Measurements from ENCODE around the gene PLA2G2A. TPM values are rescaled to one million over a fixed set of nuclear protein-coding genes. Genes with fewer than 3 reads are reported as not detected.
A peak's percentile ranks its signal among the peaks of the same experiment; 100 is the strongest.

PLA2G2A gene
- total and polyA plus RNA-seq, 12 donors, result 2.8 to 593 (median 40.9) TPM

DNA sequence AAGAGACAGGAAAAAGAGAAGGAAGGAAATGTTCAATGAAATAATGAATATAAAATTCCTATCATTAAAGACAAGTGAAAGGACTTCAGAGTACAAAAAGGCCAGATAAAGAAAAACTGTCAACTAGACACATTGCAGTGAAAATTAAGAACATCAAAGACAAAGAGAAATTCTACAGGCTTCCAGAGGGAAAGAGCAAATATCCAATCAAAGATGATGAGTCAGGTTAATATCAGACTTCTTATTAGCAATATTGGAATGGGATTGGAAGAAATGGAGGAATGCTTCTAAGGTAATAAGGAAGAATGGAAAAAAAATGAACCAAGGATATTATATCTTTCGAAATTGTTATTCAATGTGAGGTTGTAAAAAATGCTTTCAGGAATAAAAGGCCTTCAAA lies 7.8 kb downstream of the PLA2G2A start:
- 84 to 86% methylated on average over 1 of the region's 1 CpG for WGBS, 2 donors
- Histone ChIP-seq H3K4me1 (peaks cover 0 to 33% (median 11%) of the 10 kb centered on the region in 9 donors), H3K27ac (no peak overlapping the region), H3K4me3 (no peak overlapping the region), H3K36me3 (no peaks in the 10 kb centered on the region), H3K9me3 (no peaks in the 10 kb centered on the region), H3K27me3 (peaks cover 0 to 13% (median 6%) of the 10 kb centered on the region in 7 donors)
- no peak for DNase-seq
- no peak for ATAC-seq
- TF ChIP-seq, protein P1, sequence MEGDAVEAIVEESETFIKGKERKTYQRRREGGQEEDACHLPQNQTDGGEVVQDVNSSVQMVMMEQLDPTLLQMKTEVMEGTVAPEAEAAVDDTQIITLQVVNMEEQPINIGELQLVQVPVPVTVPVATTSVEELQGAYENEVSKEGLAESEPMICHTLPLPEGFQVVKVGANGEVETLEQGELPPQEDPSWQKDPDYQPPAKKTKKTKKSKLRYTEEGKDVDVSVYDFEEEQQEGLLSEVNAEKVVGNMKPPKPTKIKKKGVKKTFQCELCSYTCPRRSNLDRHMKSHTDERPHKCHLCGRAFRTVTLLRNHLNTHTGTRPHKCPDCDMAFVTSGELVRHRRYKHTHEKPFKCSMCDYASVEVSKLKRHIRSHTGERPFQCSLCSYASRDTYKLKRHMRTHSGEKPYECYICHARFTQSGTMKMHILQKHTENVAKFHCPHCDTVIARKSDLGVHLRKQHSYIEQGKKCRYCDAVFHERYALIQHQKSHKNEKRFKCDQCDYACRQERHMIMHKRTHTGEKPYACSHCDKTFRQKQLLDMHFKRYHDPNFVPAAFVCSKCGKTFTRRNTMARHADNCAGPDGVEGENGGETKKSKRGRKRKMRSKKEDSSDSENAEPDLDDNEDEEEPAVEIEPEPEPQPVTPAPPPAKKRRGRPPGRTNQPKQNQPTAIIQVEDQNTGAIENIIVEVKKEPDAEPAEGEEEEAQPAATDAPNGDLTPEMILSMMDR (IDR thresholded peaks at IDR 0.05), result no peak
- intact Hi-C loops (cut with DNase I), result loop anchor here in 7 of 10 donors (5.0 to 10.0 kb wide), 5 partner anchors 103 to 226 kb away; partner anchors contain the start of gene PLA2G5 (in 1 of the 7)

DNA sequence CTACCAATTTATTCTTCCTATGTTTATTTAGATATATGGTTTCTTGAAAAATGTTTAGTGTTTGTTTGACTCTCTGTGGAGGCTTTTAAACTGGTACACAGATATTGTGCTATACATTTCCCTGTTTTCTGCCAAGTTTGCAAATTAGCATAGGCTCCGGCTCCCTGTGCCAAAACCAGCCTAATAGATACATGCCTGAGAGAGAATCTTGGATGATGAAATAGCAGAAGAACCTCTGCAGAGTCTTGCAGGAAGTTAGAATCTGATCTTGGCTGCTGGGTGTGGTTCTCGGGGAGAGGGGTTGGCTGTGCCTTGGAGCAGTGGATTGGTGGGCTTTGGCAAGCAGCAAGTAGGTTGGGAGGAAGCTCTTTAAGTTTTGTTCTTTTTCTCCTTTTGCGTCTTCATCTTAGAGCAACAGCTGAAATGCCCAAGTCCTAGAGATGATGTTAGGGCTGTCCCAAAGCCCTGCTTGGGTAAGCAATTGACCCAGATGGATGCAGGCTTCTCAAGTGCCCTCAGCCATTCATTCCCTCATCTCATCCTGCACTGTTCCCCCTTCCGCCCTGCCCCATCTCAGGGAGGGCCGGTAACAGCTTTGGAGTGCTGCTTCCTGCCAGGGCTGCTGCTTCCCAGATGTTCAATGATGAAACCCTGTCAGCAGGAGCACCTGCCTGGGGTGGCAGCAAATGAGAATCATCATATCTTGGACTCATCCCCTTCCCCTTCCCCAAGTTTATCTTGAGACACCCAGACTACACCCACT lies 9.3 kb downstream of the PLA2G2A start:
- H3K27me3 ChIP-seq, result peaks cover 0 to 16% (median 6%) of the 10 kb centered on the region in 7 donors
- DNase-seq (no peak), ATAC-seq (peak in 1 of 8 donors; percentile 30)
- TF ChIP-seq, protein P1 (IDR thresholded peaks at IDR 0.05), result no peak
- H3K27ac ChIP-seq, result peak overlapping the region in 7 of 10 donors; percentile 4 to 85 (median 22)
- intact Hi-C loops (cut with DNase I), result loop anchor here in 7 of 10 donors (5.0 to 10.0 kb wide), 7 partner anchors 53 to 525 kb away; partner anchors contain the start of gene PLA2G5 (in 1 of the 7)
- H3K36me3 ChIP-seq, result no peaks in the 10 kb centered on the region
- H3K4me1 ChIP-seq, result peaks cover 0 to 22% (median 8%) of the 10 kb centered on the region in 9 donors
- no peaks in the 10 kb centered on the region for H3K9me3 ChIP-seq
- 57 to 72% methylated on average over 5 of the region's 5 CpGs for WGBS, 2 donors
- H3K4me3 ChIP-seq, result no peak overlapping the region

DNA sequence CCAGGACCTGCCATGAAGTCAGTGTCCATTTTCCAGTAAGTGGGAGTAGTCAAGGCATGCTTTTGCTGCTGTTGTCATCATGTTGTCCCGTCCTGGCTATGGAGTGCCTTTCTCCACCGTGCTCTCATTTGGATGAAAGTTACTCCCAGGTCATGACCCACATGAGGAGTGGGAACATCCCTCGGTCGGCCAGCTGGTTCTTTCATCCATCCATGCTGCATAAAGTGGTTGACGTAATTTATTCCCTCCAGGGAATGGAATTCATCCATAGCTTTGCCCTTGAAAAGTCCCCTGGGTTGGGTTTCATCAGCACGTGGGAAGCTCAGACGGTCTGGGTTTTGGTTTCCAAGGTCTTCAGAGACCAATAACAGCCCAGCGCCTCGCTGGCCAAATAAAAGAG lies 11.6 kb downstream of the PLA2G2A start:
- intact Hi-C loops (cut with DNase I), result loop anchor here in 2 of 10 donors (5.0 to 10.0 kb wide), 2 partner anchors 51 to 527 kb away; no protein-coding TSS in a partner anchor
- peak; percentile 62 to 76 for DNase-seq
- no peak overlapping the region for H3K4me3 ChIP-seq

DNA sequence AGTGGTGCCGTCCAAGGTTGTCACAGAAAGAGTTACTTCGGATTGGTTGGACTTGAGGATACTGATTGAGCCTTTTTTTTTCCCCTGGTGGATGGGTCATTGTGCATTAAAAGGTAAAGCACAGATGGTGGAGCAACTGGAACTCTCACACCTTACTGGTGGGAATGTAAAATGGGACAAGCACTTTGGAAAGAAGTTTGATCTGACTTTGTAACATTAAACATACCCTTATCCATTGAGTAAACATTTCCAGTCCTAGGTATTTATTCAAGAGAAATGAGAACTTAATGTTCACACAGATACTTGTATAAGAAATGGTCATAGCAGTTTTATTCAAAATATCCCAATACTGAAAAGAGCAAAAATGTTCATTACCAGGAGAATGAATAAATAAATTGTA lies 14.9 kb downstream of the PLA2G2A start:
- H3K9me3 ChIP-seq, result peaks cover 0 to 11% (median 0%) of the 10 kb centered on the region in 11 donors
- no peak overlapping the region for H3K4me3 ChIP-seq
- no peak overlapping the region for H3K27ac ChIP-seq
- TF ChIP-seq, protein P1 (IDR thresholded peaks at IDR 0.05), result no peak
- WGBS, 2 donors, result 67 to 73% methylated on average over 2 of the region's 2 CpGs
- no peak for ATAC-seq
- no peaks in the 10 kb centered on the region for H3K36me3 ChIP-seq
- no peak for DNase-seq
- peaks cover 0 to 13% (median under 1%) of the 10 kb centered on the region in 9 donors for H3K4me1 ChIP-seq
- intact Hi-C loops (cut with DNase I), result loop anchor here in 1 of 10 donors (10.0 kb wide), 1 partner anchor 530 kb away; no protein-coding TSS in a partner anchor
- H3K27me3 ChIP-seq, result peaks cover 0 to 38% (median 0%) of the 10 kb centered on the region in 7 donors

More for the DNA sequence above, 11.6 kb downstream of the PLA2G2A start:
- H3K27me3 ChIP-seq, result peaks cover 0 to 21% (median 6%) of the 10 kb centered on the region in 7 donors
- H3K9me3 ChIP-seq, result peaks cover 0 to 11% (median 0%) of the 10 kb centered on the region in 11 donors
- peaks cover 0 to 20% (median 5%) of the 10 kb centered on the region in 9 donors for H3K4me1 ChIP-seq
- peak; percentile 88 to 93 (median 90) for ATAC-seq
- peak overlapping the region in 8 of 10 donors; percentile 55 to 87 (median 80) for H3K27ac ChIP-seq
- 59 to 67% methylated on average over 9 of the region's 9 CpGs for WGBS, 2 donors
- H3K36me3 ChIP-seq, result no peaks in the 10 kb centered on the region
- TF ChIP-seq, protein P1 (IDR thresholded peaks at IDR 0.05), result no peak

Measured in heart right ventricle (tissue), 16 donors.